Measurements from ENCODE around the gene BTNL8.

BTNL8 gene

GRCh38 chr5:180898621-180899246 is at the start of gene BTNL8:
BTNL8 (plus strand) TSS chr5:180899159; CDS start chr5:180899311, 152 bp downstream.
- no peak for DNase-seq (ENCODE audit: low read depth)

GRCh38 chr5:180849827-180850226 is 49.1 kb upstream of the BTNL8 start:
- no peak for DNase-seq (ENCODE audit: low read depth)

- no peak for DNase-seq (ENCODE audit: low read depth)
Observed at GRCh38 chr5:180850434-180851078, 48.4 kb upstream of the BTNL8 start.

- peak; percentile 34 for DNase-seq (ENCODE audit: low read depth)
Observed at GRCh38 chr5:180852495-180852894, 46.5 kb upstream of the BTNL8 start.

GRCh38 chr5:180853121-180853847 is 45.7 kb upstream of the BTNL8 start:
- DNase-seq (ENCODE audit: low read depth): no peak

GRCh38 chr5:180853848-180854176 is 45.1 kb upstream of the BTNL8 start:
- DNase-seq (ENCODE audit: low read depth): no peak

GRCh38 chr5:180858586-180858985 is 40.4 kb upstream of the BTNL8 start:
- no peak for DNase-seq (ENCODE audit: low read depth)

- DNase-seq (ENCODE audit: low read depth): peak; percentile 62
Observed at GRCh38 chr5:180860273-180860886, 38.6 kb upstream of the BTNL8 start.

GRCh38 chr5:180860887-180861822 is 37.8 kb upstream of the BTNL8 start, which contains the start of gene ZFP62:
ZFP62 (minus strand) TSS chr5:180861276; CDS start chr5:180861219, 57 bp downstream.
- DNase-seq (ENCODE audit: low read depth): peak; percentile 92

- no peak for DNase-seq (ENCODE audit: low read depth)
Observed at GRCh38 chr5:180862645-180863044, 36.3 kb upstream of the BTNL8 start.

- DNase-seq (ENCODE audit: low read depth): peak; percentile 29
Observed at GRCh38 chr5:180865981-180866695, 32.8 kb upstream of the BTNL8 start.

- DNase-seq (ENCODE audit: low read depth): no peak
Observed at GRCh38 chr5:180866985-180867384, 32.0 kb upstream of the BTNL8 start.

- DNase-seq (ENCODE audit: low read depth): peak; percentile 83
Observed at GRCh38 chr5:180868960-180869359, 30.0 kb upstream of the BTNL8 start.

GRCh38 chr5:180869587-180869986 is 29.4 kb upstream of the BTNL8 start:
- DNase-seq (ENCODE audit: low read depth): no peak

- no peak for DNase-seq (ENCODE audit: low read depth)
Observed at GRCh38 chr5:180870276-180871068, 28.5 kb upstream of the BTNL8 start.

- no peak for DNase-seq (ENCODE audit: low read depth)
Observed at GRCh38 chr5:180872419-180872818, 26.5 kb upstream of the BTNL8 start.

GRCh38 chr5:180873615-180874520 is 25.1 kb upstream of the BTNL8 start:
- DNase-seq (ENCODE audit: low read depth): peak; percentile 60

GRCh38 chr5:180874804-180875582 is 24.0 kb upstream of the BTNL8 start:
- DNase-seq (ENCODE audit: low read depth): no peak
